HT-29 (cell line): ENCODE results near the gene VSIG2. TPM values are rescaled to one million over a fixed set of nuclear protein-coding genes. Genes with fewer than 3 reads are reported as not detected.
A peak's percentile ranks its signal among the peaks of the same experiment; 100 is the strongest.

Experiments used
- DNase-seq: peaks from one replicate; pipeline ENCODE4 v3.0.0-alpha.2; 2015; ENCODE audit warnings: low spot score
- total RNA-seq: library from RNA; depleted of rRNA; stranded (reverse); fragments of >200 nt; shearing (Covaris generic); gene quantifications from 2 replicates; pipeline ENCODE4 v1.2.3, GENCODE V29; 2014; rRNA removed

Gene VSIG2
- total RNA-seq, 1 experiment from 2014 or later = 149 TPM

- peak; percentile 41 for DNase-seq
Measured at GRCh38 chr11:124724979-124725718, 26.9 kb downstream of the VSIG2 start.

GRCh38 chr11:124722176-124722575 is 29.9 kb downstream of the VSIG2 start:
- no peak for DNase-seq

- no peak for DNase-seq
Measured at GRCh38 chr11:124719534-124719933, 32.5 kb downstream of the VSIG2 start.

DNA sequence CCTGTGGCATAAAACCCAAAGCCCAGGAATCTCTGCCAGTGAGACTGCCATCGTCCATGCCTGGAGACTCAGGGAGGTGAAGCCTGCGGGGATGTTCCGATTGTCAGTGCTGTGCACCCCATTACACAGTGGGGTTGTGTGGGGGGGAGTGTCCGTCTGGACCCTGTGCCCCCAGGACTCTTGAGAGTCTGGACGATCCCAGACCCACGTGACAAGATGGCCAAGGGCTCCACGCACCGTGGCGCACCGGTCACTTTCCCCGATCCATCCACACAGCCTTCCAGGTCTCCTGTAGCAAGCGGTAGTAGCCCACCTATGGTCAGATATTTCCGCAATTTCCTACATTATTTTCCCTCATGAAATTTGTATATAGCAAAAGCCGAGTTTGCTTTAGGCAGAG is 33.3 kb downstream of the VSIG2 start:
- no peak for DNase-seq

- DNase-seq = no peak
Measured at GRCh38 chr11:124717786-124718651, 34.0 kb downstream of the VSIG2 start.

GRCh38 chr11:124717421-124717785 is 34.7 kb downstream of the VSIG2 start:
- no peak for DNase-seq

GRCh38 chr11:124716591-124716990 is 35.5 kb downstream of the VSIG2 start:
- DNase-seq = no peak

- DNase-seq = no peak
Measured at GRCh38 chr11:124712392-124712791, 39.7 kb downstream of the VSIG2 start.

- no peak for DNase-seq
Measured at GRCh38 chr11:124707829-124708228, 44.2 kb downstream of the VSIG2 start.

DNA sequence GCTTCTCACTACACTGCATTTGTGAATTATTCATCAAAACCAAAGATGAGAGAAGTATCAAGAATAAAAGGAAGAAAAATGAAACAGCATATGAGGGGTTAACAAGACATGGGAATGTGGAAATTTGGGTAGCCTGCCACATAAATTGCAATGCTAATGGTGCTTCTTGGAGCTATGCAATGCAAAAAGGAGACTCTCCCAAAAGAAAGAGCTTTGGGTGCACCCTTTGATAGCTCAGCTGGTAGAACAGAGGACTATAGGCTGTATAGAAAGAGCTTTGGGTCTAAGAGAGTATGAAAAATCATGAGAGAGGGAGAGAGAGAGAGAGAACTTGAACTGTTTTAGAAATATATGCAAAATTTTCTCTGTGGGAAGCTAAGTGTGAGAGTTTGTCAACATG is 52.0 kb downstream of the VSIG2 start:
- DNase-seq = no peak

- no peak for DNase-seq
Measured at GRCh38 chr11:124699547-124699946, 52.5 kb downstream of the VSIG2 start.

Other genes starting within 250 kb of the VSIG2 start
- gene OR8B12, start 208.6 kb downstream of the VSIG2 start, total RNA-seq = not detected in 2 replicates
- gene OR8A1, start 182.3 kb downstream of the VSIG2 start, total RNA-seq = not detected in 2 replicates
- not detected in 2 replicates for gene PANX3, start 140.8 kb downstream of the VSIG2 start, total RNA-seq
- gene TBRG1, start 129.4 kb downstream of the VSIG2 start, total RNA-seq = 45.8 and 63.0 TPM in 2 replicates
- gene SIAE, start 78.5 kb downstream of the VSIG2 start, total RNA-seq = 6.8 and 6.9 TPM in 2 replicates
- gene SPA17, start 78.4 kb downstream of the VSIG2 start, total RNA-seq = 2.9 and 7.2 TPM in 2 replicates
- gene NRGN, start 12.3 kb downstream of the VSIG2 start, total RNA-seq = 9.9 and 12.4 TPM in 2 replicates
- gene ESAM, start 10.0 kb upstream of the VSIG2 start, total RNA-seq = 31.1 and 38.2 TPM in 2 replicates
- gene MSANTD2, start 48.2 kb upstream of the VSIG2 start, total RNA-seq = 24.2 and 27.5 TPM in 2 replicates
- 3.8 and 5.5 TPM in 2 replicates for gene ROBO3, start 113.2 kb upstream of the VSIG2 start, total RNA-seq
- gene ROBO4, start 145.6 kb upstream of the VSIG2 start, total RNA-seq = 0.73 TPM in 1 of 2 replicates, not detected in the other
- not detected in 2 replicates for gene HEPN1, start 167.0 kb upstream of the VSIG2 start, total RNA-seq
- gene HEPACAM, start 183.8 kb upstream of the VSIG2 start, total RNA-seq = not detected in 2 replicates
- 1.2 and 1.3 TPM in 2 replicates for gene CCDC15, start 201.9 kb upstream of the VSIG2 start, total RNA-seq